HG03575 (cell line): ENCODE results near the gene NLGN2.

Source experiments
- ATAC-seq: cut with Tn5 transposase; IDR thresholded peaks from one replicate; pipeline ENCODE4 v1.9.1; 2021; ENCODE audit not compliant: unreplicated experiment, insufficient number of reproducible peaks, low FRiP score; ENCODE audit errors: extremely low read depth

NLGN2 gene

GRCh38 chr17:7408863-7409262 lies 1.2 kb downstream of the NLGN2 start:
- ATAC-seq = no peak

- no peak for ATAC-seq
Measured at GRCh38 chr17:7409716-7410115, 2.1 kb downstream of the NLGN2 start.

GRCh38 chr17:7410634-7411426 lies 3.2 kb downstream of the NLGN2 start:
- no peak for ATAC-seq

GRCh38 chr17:7411427-7411750 lies 3.7 kb downstream of the NLGN2 start:
- ATAC-seq = no peak

- no peak for ATAC-seq
Measured at GRCh38 chr17:7413346-7413985, 5.8 kb downstream of the NLGN2 start.

GRCh38 chr17:7414837-7415236 lies 7.2 kb downstream of the NLGN2 start:
- ATAC-seq = no peak

- ATAC-seq = no peak
Measured at GRCh38 chr17:7415784-7416183, 8.1 kb downstream of the NLGN2 start.

- no peak for ATAC-seq
Measured at GRCh38 chr17:7416323-7416722, 8.7 kb downstream of the NLGN2 start.

GRCh38 chr17:7417056-7417655 lies 9.5 kb downstream of the NLGN2 start:
- ATAC-seq = no peak

GRCh38 chr17:7418472-7419152 lies 11.0 kb downstream of the NLGN2 start:
- no peak for ATAC-seq

GRCh38 chr17:7419819-7420610 lies 12.4 kb downstream of the NLGN2 start, which contains the start of gene SPEM1:
TSS of gene SPEM1 (plus strand) at chr17:7420324. CDS start at chr17:7420385, 61 bp downstream.
- ATAC-seq = no peak

- ATAC-seq = no peak
Measured at GRCh38 chr17:7421186-7421585, 13.5 kb downstream of the NLGN2 start.

GRCh38 chr17:7423679-7424078 lies 16.0 kb downstream of the NLGN2 start:
- no peak for ATAC-seq

- no peak for ATAC-seq
Measured at GRCh38 chr17:7425316-7425715, 17.7 kb downstream of the NLGN2 start, which contains the start of gene SPEM2. TSS of gene SPEM2 (plus strand) at chr17:7425616. CDS start at chr17:7425689, 73 bp downstream.

GRCh38 chr17:7425756-7426155 lies 18.1 kb downstream of the NLGN2 start:
- no peak for ATAC-seq

- ATAC-seq = no peak
Measured at GRCh38 chr17:7426203-7426863, 18.7 kb downstream of the NLGN2 start.

- no peak for ATAC-seq
Measured at GRCh38 chr17:7426896-7427489, 19.3 kb downstream of the NLGN2 start.

- no peak for ATAC-seq
Measured at GRCh38 chr17:7427549-7427948, 19.9 kb downstream of the NLGN2 start.
